Dermis blood vessel endothelial cell (primary cell): Measurements from ENCODE around the gene TOMM22. TPM values are rescaled to one million over a fixed set of nuclear protein-coding genes. Genes with fewer than 3 reads are reported as not detected.

Experiments
- DNase-seq: peaks from one replicate; pipeline ENCODE4 v3.0.0; 2010
- total RNA-seq: library from RNA; depleted of rRNA; stranded (reverse); fragments of >200 nt; gene quantifications from 2 replicates; pipeline ENCODE4 v1.2.3, GENCODE V29; 2014

TOMM22 gene
- total RNA-seq, 1 donor from 2014 or later = 76.6 TPM

GRCh38 chr22:38696606-38697424 lies 15.1 kb downstream of the TOMM22 start:
- peak; percentile 92 for DNase-seq

- peak; percentile 49 for DNase-seq
These were observed 15.8 kb downstream of the TOMM22 start for GRCh38 chr22:38697425-38698089.

GRCh38 chr22:38698407-38699094 lies 16.8 kb downstream of the TOMM22 start:
- DNase-seq = no peak

- no peak for DNase-seq
These were observed 17.4 kb downstream of the TOMM22 start for GRCh38 chr22:38699143-38699542.

GRCh38 chr22:38699784-38700183 lies 18.0 kb downstream of the TOMM22 start:
- peak; percentile 39 for DNase-seq

GRCh38 chr22:38700270-38700788 lies 18.6 kb downstream of the TOMM22 start:
- no peak for DNase-seq

- DNase-seq = peak; percentile 97
These were observed 19.3 kb downstream of the TOMM22 start, which contains the start of gene JOSD1 for GRCh38 chr22:38700789-38701628. JOSD1 (minus strand) TSS chr22:38700943; CDS start chr22:38699987, 956 bp downstream.

- DNase-seq = peak; percentile 39
These were observed 23.0 kb downstream of the TOMM22 start for GRCh38 chr22:38704654-38705234.

- DNase-seq = peak; percentile 100
These were observed 23.7 kb downstream of the TOMM22 start, which contains the start of gene GTPBP1 for GRCh38 chr22:38705235-38706100. GTPBP1 (plus strand) TSS chr22:38705944; CDS start chr22:38705956, 12 bp downstream.

GRCh38 chr22:38706101-38706900 lies 24.5 kb downstream of the TOMM22 start:
- peak; percentile 53 for DNase-seq

GRCh38 chr22:38706901-38707195 lies 25.1 kb downstream of the TOMM22 start:
- DNase-seq = no peak

- DNase-seq = no peak
These were observed 25.6 kb downstream of the TOMM22 start for GRCh38 chr22:38707346-38707745.

- no peak for DNase-seq
These were observed 26.2 kb downstream of the TOMM22 start for GRCh38 chr22:38707984-38708383.

GRCh38 chr22:38709306-38709705 lies 27.5 kb downstream of the TOMM22 start:
- peak; percentile 56 for DNase-seq

GRCh38 chr22:38710351-38710750 lies 28.6 kb downstream of the TOMM22 start:
- no peak for DNase-seq

GRCh38 chr22:38710866-38711265 lies 29.1 kb downstream of the TOMM22 start:
- no peak for DNase-seq

- DNase-seq = no peak
These were observed 30.9 kb downstream of the TOMM22 start for GRCh38 chr22:38712486-38713207.

- no peak for DNase-seq
These were observed 32.2 kb downstream of the TOMM22 start for GRCh38 chr22:38713921-38714320.

- DNase-seq = no peak
These were observed 33.5 kb downstream of the TOMM22 start for GRCh38 chr22:38715176-38715764.
